Breast epithelium (tissue), 4 donors: ENCODE data around the gene MAU2. TPM values are rescaled to one million over a fixed set of nuclear protein-coding genes. Genes with fewer than 3 reads are reported as not detected.

Source experiments
- DNase-seq, 2 donors: peaks; one replicate each; pipeline ENCODE4 v3.0.0-alpha.2; 2019; ENCODE audit warnings: low spot score in 2 of 2
- H3K27ac ChIP-seq, 2 donors: fragments of 200-600 bp; sonication (generic) in 1 of 2; one replicate each; pipeline ENCODE4 v1.5.1; 2016 to 2019; ENCODE audit warnings: mild to moderate bottlenecking in 1 of 2
- H3K27me3 ChIP-seq, 2 donors: fragments of 200-600 bp; sonication (generic) in 1 of 2; one replicate each; pipeline versions ENCODE4 v1.5.1 to v1.6.0; 2017 to 2019; ENCODE audit warnings: control low read depth in 1 of 2, mild to moderate bottlenecking in 1 of 2
- H3K36me3 ChIP-seq: fragments of 200-600 bp; one replicate; pipeline ENCODE4 v1.5.1; 2019
- H3K4me1 ChIP-seq, 2 donors: fragments of 200-600 bp; sonication (generic); one replicate each; pipeline ENCODE4 v1.5.1; 2016 to 2019; ENCODE audit warnings: control low read depth in 1 of 2
- H3K4me3 ChIP-seq, 3 donors: fragments of 200-600 bp; sonication (generic); 1 replicate in 2 of 3; 2 replicates in 1 of 3; pipeline ENCODE4 v1.5.1; 2016 to 2019; ENCODE audit warnings: mild to moderate bottlenecking in 3 of 3, moderate library complexity in 2 of 3
- H3K9me3 ChIP-seq, 2 donors: fragments of 200-600 bp; sonication (generic) in 1 of 2; one replicate each; pipeline ENCODE4 v1.5.1; 2016 to 2019; ENCODE audit warnings: control low read depth in 1 of 2
- POLR2A ChIP-seq: fragments of 450-650 bp; IDR thresholded peaks from one replicate; pipeline ENCODE4 v1.6.1; 2016; ENCODE audit warnings: antibody characterized with exemption, mild to moderate bottlenecking, moderate library complexity
- POLR2AphosphoS5 ChIP-seq, 3 donors: sonication (generic); formaldehyde crosslinking; IDR thresholded peaks; one replicate each; pipeline ENCODE4 v1.6.1; 2017; ENCODE audit warnings: antibody characterized with exemption in 3 of 3
- intact Hi-C: fragments of 100-400 bp; cut with DNase I; formaldehyde crosslinking; loops from one replicate; pipeline ENCODE4 v1.15.1; 2023; ENCODE audit warnings: low total_unique reads
- total RNA-seq, 3 donors: library from RNA; depleted of rRNA; stranded (reverse); fragments of >200 nt; gene quantifications; one replicate each; pipeline ENCODE4 v1.1.0, GENCODE V29; 2016
- TF ChIP-seq, protein P1 (sequence below), 3 donors: fragments of 450-650 bp; IDR thresholded peaks; one replicate each; pipeline ENCODE4 v1.5.1; 2016 to 2017; ENCODE audit warnings: antibody characterized with exemption in 3 of 3, mild to moderate bottlenecking in 3 of 3, moderate library complexity in 3 of 3

MAU2 gene
- total RNA-seq, 3 donors from 2014 or later: 33.4 to 59.4 (median 53.1) TPM

DNA sequence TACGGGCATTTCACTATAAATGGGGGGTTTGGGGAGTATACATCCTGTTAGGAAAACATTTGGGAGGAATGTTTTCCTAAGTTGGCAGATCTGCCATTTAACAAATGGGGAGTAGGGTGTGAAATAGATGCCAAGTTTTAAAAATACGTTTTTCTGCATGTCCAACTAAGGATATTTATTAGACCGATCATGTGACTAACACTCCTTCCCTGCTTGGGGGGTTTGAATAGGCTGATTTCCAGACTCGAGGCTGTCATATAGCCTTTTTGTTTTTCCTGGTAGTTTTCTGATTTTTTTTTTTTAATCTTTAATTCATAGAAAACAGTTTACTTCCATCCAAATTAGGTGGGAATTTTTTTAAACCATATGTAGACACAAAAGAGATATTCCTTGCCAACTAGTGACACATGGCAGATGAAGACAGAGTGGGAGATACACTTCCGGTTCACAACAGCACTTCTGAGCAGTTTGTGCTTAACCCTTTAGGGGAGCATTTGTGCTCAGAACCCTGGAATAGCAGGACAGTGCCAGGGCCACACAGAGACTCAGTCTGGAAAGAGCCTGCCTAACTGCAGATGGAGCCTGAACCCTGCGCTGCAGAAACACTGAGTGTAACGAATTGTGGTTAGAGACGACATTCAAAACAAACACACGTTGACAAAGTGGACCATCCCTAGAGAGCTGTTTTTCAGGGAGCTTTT is 79.3 kb downstream of the MAU2 start:
- Histone ChIP-seq H3K4me1 (peaks cover 0 to 8% of the 10 kb centered on the region in 2 donors), H3K27ac (peak overlapping the region in 1 of 2 donors; percentile 45)

DNA sequence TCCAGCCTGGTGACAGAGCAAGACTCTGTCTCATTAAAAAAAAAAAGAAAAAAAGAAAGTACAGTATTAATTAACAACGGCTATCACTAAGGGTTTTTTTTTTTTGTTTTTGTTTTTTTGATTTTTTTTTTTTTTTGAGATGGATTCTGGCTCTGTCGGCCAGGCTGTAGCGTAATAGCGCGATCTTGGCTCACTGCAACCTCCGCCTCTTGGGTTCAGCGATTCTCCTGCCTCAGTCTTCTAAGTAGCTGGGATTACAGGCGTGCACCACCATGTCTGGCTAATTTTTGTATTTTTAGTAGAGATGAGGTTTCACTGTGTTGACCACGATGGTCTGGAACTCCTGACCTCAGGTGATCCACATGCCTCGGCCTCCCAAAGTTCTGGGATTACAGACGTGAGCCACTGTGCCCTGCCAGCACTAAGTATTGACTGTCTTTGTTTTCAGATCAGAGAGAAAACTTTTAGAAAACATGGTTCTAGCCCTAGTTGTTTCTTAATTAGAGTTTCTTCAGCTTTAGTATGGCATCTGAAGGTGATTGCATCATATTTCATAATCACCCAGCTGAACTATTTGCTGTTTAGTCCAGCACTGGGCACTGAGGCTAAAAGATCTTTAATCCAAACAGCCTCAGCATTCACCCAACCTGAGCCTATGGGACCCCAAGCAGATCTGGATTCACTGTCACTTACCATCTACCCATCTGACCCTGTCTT is 82.2 kb downstream of the MAU2 start:
- intact Hi-C loops: no loop called here
- Histone ChIP-seq H3K27me3 (no peaks in the 10 kb centered on the region), H3K9me3 (no peaks in the 10 kb centered on the region), H3K27ac (peak overlapping the region in 1 of 2 donors; percentile 40), H3K36me3 (no peaks in the 10 kb centered on the region), H3K4me1 (peaks cover 5 to 9% of the 10 kb centered on the region in 2 donors), H3K4me3 (no peak overlapping the region)
- no peak for TF ChIP-seq POLR2AphosphoS5 (IDR thresholded peaks at IDR 0.05)
- no peak for TF ChIP-seq POLR2A
- TF ChIP-seq, protein P1, sequence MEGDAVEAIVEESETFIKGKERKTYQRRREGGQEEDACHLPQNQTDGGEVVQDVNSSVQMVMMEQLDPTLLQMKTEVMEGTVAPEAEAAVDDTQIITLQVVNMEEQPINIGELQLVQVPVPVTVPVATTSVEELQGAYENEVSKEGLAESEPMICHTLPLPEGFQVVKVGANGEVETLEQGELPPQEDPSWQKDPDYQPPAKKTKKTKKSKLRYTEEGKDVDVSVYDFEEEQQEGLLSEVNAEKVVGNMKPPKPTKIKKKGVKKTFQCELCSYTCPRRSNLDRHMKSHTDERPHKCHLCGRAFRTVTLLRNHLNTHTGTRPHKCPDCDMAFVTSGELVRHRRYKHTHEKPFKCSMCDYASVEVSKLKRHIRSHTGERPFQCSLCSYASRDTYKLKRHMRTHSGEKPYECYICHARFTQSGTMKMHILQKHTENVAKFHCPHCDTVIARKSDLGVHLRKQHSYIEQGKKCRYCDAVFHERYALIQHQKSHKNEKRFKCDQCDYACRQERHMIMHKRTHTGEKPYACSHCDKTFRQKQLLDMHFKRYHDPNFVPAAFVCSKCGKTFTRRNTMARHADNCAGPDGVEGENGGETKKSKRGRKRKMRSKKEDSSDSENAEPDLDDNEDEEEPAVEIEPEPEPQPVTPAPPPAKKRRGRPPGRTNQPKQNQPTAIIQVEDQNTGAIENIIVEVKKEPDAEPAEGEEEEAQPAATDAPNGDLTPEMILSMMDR (IDR thresholded peaks at IDR 0.05): no peak
- DNase-seq: no peak

More for the DNA sequence above, 79.3 kb downstream of the MAU2 start:
- intact Hi-C loops: no loop called here
- no peak for TF ChIP-seq POLR2A
- no peak for TF ChIP-seq POLR2AphosphoS5 (IDR thresholded peaks at IDR 0.05)
- TF ChIP-seq, protein P1 (IDR thresholded peaks at IDR 0.05): no peak
- H3K9me3 ChIP-seq: no peaks in the 10 kb centered on the region
- no peak overlapping the region for H3K4me3 ChIP-seq
- DNase-seq: no peak
- H3K27me3 ChIP-seq: no peaks in the 10 kb centered on the region
- H3K36me3 ChIP-seq: no peaks in the 10 kb centered on the region

DNA sequence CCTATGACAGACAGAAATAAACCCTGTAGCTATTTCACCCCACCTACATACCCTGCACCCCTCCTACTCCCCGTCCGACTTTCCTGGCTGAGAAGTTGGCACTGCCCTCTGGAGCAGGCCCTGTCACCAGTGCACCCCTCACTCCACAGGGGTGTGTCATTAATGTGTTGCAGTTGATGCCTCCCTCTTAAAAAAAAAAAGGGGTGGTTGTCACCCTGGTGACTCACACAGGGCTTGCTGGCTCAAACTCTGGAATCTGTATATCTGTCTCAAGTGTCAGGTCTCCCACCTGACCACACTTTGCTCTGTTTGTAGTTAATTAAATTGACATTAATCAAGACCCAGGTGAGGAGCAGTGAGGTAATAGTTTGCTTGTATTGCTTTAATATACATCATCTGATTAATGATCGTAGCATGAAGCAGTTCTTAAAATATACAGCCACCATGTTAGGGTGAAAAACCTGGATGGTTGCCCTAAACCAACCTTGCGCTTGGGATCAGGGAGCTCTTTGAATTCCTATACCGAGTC is 82.8 kb downstream of the MAU2 start:
- Histone ChIP-seq H3K4me1 (peaks cover 5 to 9% of the 10 kb centered on the region in 2 donors), H3K4me3 (no peak overlapping the region), H3K36me3 (no peaks in the 10 kb centered on the region), H3K27me3 (no peaks in the 10 kb centered on the region), H3K9me3 (no peaks in the 10 kb centered on the region), H3K27ac (peak overlapping the region; percentile 40 to 58)
- DNase-seq: no peak
- no peak for TF ChIP-seq POLR2A
- no peak for TF ChIP-seq POLR2AphosphoS5 (IDR thresholded peaks at IDR 0.05)
- TF ChIP-seq, protein P1 (IDR thresholded peaks at IDR 0.05): no peak
- intact Hi-C loops: no loop called here

DNA sequence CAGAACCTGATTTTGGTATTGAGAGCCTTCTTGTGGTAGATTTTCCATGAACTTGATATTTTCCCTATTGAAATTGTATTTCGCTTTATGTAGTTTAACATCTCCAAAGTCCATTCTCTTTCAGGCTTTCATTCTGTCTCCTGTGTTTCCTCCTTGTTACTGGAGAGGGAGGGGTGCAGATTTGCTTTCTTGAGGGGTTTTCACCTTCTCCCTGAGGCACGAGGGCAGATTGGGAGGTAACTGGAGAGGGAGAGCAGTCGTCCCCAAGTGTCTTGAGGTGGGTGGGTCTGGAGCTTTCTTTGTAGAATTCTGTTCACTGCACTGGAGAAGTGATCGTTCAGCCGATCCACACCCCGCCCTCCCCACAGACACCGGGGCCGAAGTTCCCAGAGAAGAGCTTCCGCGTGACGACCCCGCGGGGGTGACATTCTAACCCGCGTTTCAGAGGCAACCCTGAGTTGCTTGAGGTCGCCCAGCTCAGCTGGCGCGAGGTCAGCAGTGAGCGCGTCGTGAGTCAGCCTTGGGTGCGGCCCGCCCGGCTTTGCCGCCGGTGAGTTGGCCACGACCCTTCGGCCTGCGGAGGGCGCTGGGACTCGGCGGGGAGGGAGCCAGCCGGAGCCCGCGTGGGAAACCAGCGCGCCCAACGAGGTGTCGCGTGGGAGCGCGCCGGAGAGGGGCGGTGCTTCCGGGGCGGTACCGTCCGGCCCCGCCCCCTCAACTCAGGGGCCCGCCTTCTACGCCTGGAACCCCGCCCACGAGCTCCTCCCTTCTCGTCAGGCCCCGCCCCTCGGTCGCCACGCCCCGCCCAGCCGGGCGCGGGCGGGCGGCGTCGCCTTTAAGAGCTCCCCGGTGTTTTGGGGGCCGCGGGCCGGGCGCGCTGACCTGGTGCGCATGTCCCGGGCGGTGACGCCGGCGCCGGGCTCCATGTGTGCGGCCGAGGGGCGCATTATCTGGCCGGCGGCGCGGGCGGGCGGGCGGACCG is 84.5 kb downstream of the MAU2 start, which contains the start of gene GATAD2A:
Gene GATAD2A, plus strand, starts transcription at position 797 of the 982 bp plus-strand sequence. CDS start 59,671 bp downstream, outside the sequence.
- peak; percentile 89 to 93 for DNase-seq
- H3K9me3 ChIP-seq: no peaks in the 10 kb centered on the region
- H3K27me3 ChIP-seq: no peaks in the 10 kb centered on the region
- peak within 1 kb of the TSS; percentile 87 to 89 for H3K27ac ChIP-seq
- H3K36me3 ChIP-seq: no peaks in the 10 kb centered on the region
- intact Hi-C loops: no loop called here
- peaks cover 5 to 14% of the 10 kb centered on the region in 2 donors for H3K4me1 ChIP-seq
- TF ChIP-seq, protein P1 (IDR thresholded peaks at IDR 0.05): no peak
- TF ChIP-seq POLR2AphosphoS5 (IDR thresholded peaks at IDR 0.05) (peak; percentile 79 to 84 (median 81)), POLR2A (no peak)
- peak within 1 kb of the TSS; percentile 86 to 97 (median 93) for H3K4me3 ChIP-seq
